ENCODE measurements around the gene GMEB2.
"Not testable (repeated sequence)": the region's sequence is repeated elsewhere in the genome, so short reads cannot be mapped to it uniquely, and the experiment has no call there.

The GMEB2 gene

DNA sequence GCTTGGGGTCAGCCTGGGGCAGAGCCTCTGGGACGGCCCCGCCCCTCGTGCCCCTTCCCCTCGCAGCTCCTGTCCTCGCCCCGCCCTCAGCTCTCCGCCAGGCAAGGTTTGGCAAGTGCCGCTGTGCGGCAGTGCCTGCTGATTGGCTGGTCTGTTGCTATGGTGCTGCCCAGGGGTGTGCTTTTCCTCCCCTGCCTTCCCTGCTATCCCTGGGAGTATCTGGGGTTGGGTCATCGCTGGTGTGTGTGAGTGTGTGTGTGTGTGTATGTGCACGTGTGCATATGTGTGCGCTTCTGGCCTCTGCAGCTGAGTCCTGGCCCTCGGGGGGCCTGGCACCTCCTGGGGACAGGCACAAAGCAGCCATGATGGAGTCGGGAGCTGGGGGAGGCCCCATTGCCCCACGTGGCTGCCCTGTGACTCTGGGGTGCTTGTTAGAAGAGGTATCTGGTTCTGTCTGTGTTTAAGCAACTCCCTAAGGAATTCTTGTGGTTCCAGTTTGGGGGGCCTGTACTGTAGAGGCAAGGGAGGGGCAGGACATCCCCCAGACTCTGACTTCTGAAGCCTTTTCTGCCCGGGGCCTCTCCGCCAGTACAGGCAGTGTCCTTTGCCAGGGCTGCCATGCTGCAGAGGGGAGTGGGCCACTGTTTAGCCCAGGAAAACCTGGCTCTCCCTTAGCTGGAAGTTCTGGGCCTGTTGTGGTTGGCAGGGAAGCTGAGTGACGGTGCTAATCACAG, 38.1 kb upstream of the GMEB2 start:
- TF ChIP-seq EZH2 (IDR thresholded peaks at IDR 0.05) = no peak
- TF ChIP-seq POLR2AphosphoS5 (IDR thresholded peaks at IDR 0.05; ENCODE audit: borderline replicate concordance, low read depth, low read length) = no peak

DNA sequence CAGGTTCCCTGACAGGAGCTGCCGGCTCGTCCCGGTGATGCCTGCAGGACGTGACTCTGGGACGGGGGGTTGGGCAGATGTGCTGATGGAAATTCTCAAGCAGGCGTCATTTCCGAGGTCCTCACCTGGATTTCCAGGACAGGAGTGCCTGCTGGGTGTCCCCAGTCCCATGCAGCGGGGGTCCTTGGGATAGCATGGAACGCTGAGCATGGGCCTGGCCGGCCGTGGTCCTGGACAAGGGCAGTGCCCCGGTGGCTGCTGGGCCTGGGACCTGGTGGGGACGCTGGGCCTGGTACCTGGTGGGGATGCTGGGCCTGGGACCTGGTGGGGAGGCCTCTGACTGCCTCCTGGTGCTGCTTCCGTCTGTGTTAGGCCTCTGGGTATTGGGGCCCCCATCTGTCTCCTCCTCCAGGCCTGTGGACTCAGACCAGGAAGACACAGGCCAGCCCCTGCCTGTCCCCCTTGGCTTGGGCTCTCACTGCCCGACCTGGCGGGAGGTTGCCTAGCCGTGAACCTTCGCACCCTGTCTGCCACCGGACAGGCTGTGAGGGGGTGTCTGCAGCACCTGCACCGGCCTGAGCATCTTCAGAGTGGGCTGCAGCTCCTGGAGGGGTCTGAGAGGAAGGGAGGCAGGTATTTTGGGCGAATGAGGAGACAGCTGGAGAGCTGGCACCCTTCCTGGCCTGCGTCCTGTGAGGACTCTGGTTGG, 37.4 kb upstream of the GMEB2 start:
- Histone ChIP-seq H3K36me3 (ENCODE audit: insufficient read depth, low read length) (peaks cover 42% of the 10 kb centered on the region), H3K9ac (ENCODE audit: insufficient read length) (no peak overlapping the region), H3K9me3 (ENCODE audit: low read depth, low read length) (no peaks in the 10 kb centered on the region), H3K4me3 (no peak overlapping the region), H3K27ac (no peak overlapping the region)
- no peak for DNase-seq (ENCODE audit: low read depth, low spot score)
- TF ChIP-seq FOXP2 (optimal IDR thresholded peaks at IDR 0.05; ENCODE audit: control extremely low read depth, extremely low read length, insufficient read depth) = no peak

More for the DNA sequence above, 38.1 kb upstream of the GMEB2 start:
- no peak overlapping the region for H3K4me3 ChIP-seq
- H3K9ac ChIP-seq (ENCODE audit: insufficient read length) = no peak overlapping the region
- H3K27ac ChIP-seq = no peak overlapping the region
- H3K9me3 ChIP-seq (ENCODE audit: low read depth, low read length) = no peaks in the 10 kb centered on the region
- DNase-seq (ENCODE audit: low read depth, low spot score) = no peak
- H3K36me3 ChIP-seq (ENCODE audit: insufficient read depth, low read length) = peaks cover 42% of the 10 kb centered on the region

DNA sequence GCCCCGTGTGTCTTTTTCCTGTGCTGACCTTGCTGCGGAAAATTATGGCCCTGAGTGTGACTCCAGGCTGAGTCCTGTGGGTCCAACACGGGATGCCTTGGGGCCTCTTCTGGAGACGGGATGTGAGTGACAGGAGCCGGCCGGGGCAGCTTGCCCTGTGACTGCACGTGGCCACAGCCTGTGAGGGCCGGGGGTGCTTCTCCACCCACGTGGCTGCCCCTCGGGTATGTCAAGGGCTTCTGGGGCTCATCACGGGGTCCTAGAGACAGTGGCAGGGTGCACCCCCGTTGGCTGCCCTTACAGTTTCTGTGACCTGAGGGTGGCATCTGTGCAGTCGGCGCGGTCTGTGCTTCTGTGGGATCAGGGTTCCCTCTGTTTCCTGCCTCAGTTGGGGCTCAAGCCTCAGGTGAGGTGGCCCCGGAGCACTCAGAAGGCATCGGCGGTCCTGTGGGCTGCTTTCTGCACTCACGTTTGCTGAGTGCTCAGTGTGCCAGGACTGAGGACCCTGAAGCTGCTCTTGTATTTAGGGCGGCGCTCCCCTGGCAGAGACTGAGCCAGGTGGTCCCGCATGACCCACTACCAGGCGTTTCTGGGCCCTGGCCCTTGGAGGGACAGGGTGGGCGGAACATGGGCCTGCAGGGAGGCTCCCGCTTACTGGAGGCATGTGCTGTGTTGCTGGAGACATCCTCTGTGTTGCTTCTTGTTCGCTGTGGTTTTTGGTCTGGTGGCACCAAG, 36.6 kb upstream of the GMEB2 start:
- Histone ChIP-seq H3K36me3 (ENCODE audit: insufficient read depth, low read length) (peaks cover 38% of the 10 kb centered on the region), H3K9ac (ENCODE audit: insufficient read length) (no peak overlapping the region), H3K9me3 (ENCODE audit: low read depth, low read length) (no peaks in the 10 kb centered on the region), H3K4me3 (no peak overlapping the region), H3K27ac (no peak overlapping the region)
- no peak for DNase-seq (ENCODE audit: low read depth, low spot score)
- TF ChIP-seq FOXP2 (optimal IDR thresholded peaks at IDR 0.05; ENCODE audit: control extremely low read depth, extremely low read length, insufficient read depth) = no peak
- no peak for TF ChIP-seq EZH2 (IDR thresholded peaks at IDR 0.05)
- TF ChIP-seq POLR2AphosphoS5 (IDR thresholded peaks at IDR 0.05; ENCODE audit: borderline replicate concordance, low read depth, low read length) = no peak

DNA sequence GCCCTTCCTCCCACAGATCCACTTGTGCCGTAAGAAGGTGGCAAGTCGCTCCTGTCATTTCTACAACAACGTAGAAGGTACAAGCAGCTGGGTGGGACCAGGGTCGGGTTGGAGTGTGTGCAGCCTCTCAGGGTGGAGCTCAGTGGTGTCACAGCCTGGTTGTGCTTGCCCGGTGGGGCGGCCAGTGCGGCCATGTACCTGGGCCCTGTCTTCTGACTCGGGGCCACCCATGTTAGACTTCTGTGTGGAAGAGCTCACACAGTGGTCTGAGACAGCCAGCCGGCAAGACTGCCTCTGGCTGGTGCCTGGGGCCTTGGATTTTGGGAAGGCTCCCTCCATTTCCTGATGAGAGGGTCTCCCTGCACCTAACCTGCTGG, 35.9 kb upstream of the GMEB2 start:
- Histone ChIP-seq H3K27ac (no peak overlapping the region), H3K4me3 (no peak overlapping the region), H3K9ac (ENCODE audit: insufficient read length) (no peak overlapping the region), H3K9me3 (ENCODE audit: low read depth, low read length) (no peaks in the 10 kb centered on the region), H3K36me3 (ENCODE audit: insufficient read depth, low read length) (peaks cover 31% of the 10 kb centered on the region)
- no peak for TF ChIP-seq POLR2AphosphoS5 (IDR thresholded peaks at IDR 0.05; ENCODE audit: borderline replicate concordance, low read depth, low read length)
- no peak for TF ChIP-seq EZH2 (IDR thresholded peaks at IDR 0.05)
- TF ChIP-seq FOXP2 (optimal IDR thresholded peaks at IDR 0.05; ENCODE audit: control extremely low read depth, extremely low read length, insufficient read depth) = no peak
- DNase-seq (ENCODE audit: low read depth, low spot score) = no peak

DNA sequence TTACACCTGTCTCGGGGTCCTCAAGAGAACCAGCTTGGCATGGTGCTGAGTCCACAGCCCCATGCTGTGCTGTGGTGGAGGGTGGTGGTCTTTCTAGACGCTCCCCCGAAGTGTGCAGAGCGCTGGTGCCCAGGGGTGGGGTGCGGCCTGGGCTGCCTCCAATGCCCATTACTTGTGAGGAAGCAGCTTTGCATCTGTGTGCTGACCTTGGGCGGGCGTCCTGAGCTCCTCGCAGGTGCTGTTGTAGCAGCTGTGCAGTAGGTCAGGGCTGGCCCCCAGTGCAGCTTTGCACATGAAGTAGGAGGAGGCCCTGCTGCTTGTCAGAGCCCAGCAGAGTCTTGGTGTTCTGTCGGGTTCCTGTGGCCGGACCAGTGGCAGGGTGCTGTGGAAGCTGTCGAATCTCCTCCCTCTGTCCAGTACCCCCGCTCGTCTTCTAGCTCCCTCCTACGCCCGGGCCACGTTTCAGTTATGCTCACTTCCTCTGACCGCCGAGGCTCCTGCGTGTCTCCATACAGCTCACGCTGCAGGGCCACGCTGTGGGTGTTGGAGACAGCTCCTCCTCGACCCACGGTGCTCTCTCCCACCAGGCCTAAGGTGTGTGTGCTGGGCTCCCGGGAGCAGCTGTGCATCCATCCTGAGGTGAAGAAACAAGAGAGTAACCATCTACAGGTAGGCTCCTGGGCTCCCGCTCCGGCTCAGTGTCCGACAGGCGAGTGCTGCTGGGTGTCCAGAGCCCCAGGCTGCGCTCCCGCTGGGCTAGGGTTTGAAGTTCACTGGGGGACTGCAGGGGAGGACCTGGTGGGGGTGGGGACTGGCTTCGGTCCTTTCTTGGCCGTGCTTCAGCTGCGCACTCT, 35.3 kb upstream of the GMEB2 start:
- H3K27ac ChIP-seq = no peak overlapping the region
- no peak overlapping the region for H3K9ac ChIP-seq (ENCODE audit: insufficient read length)
- H3K36me3 ChIP-seq (ENCODE audit: insufficient read depth, low read length) = peaks cover 24% of the 10 kb centered on the region
- DNase-seq (ENCODE audit: low read depth, low spot score) = no peak
- H3K9me3 ChIP-seq (ENCODE audit: low read depth, low read length) = no peaks in the 10 kb centered on the region
- H3K4me3 ChIP-seq = no peak overlapping the region
- no peak for TF ChIP-seq EZH2 (IDR thresholded peaks at IDR 0.05)
- no peak for TF ChIP-seq POLR2AphosphoS5 (IDR thresholded peaks at IDR 0.05; ENCODE audit: borderline replicate concordance, low read depth, low read length)
- no peak for TF ChIP-seq FOXP2 (optimal IDR thresholded peaks at IDR 0.05; ENCODE audit: control extremely low read depth, extremely low read length, insufficient read depth)

DNA sequence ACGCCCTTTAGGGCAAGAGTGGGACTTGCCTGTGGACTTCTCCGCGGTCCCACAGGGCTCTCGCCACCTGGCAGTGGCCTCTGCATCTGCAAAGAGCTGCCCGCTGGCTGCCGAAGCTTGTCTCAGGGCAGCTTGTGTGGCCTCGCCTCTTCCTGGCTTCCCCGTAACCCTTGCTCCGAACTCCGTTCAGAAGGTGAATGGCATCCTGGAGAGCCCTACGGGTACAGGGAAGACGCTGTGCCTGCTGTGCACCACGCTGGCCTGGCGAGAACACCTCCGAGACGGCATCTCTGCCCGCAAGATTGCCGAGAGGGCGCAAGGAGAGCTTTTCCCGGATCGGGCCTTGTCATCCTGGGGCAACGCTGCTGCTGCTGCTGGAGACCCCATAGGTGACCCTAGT, 34.2 kb upstream of the GMEB2 start:
- H3K4me3 ChIP-seq = no peak overlapping the region
- H3K9me3 ChIP-seq (ENCODE audit: low read depth, low read length) = no peaks in the 10 kb centered on the region
- DNase-seq (ENCODE audit: low read depth, low spot score) = no peak
- TF ChIP-seq POLR2AphosphoS5 (IDR thresholded peaks at IDR 0.05; ENCODE audit: borderline replicate concordance, low read depth, low read length) (no peak), FOXP2 (optimal IDR thresholded peaks at IDR 0.05; ENCODE audit: control extremely low read depth, extremely low read length, insufficient read depth) (no peak), EZH2 (IDR thresholded peaks at IDR 0.05) (no peak)
- no peak overlapping the region for H3K9ac ChIP-seq (ENCODE audit: insufficient read length)
- peaks cover 20% of the 10 kb centered on the region; the same call in 1 of the 2 replicates for H3K36me3 ChIP-seq (ENCODE audit: insufficient read depth, low read length)
- no peak overlapping the region for H3K27ac ChIP-seq

DNA sequence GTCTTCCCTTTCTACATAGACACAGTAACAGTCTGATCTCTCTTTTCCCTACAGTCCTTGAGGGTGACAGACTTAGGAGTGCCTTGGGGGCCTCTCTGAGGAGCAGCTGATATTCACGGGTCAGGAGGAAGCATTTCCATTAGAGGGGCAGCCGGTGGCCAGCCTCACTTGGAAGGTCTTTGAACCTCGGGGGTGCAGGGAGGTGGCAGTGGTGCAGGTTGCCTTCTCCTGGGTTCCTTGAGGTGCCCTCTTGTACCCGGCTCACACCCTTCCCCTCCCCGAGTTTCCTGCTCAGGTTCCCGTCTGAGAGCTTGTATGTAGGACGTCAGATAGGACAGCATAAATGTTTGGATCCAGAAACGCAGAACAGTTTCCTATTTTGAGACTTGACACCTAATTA, 33.7 kb upstream of the GMEB2 start:
- Histone ChIP-seq H3K4me3 (no peak overlapping the region), H3K36me3 (ENCODE audit: insufficient read depth, low read length) (peaks cover 17% of the 10 kb centered on the region; the same call in 1 of the 2 replicates), H3K9me3 (ENCODE audit: low read depth, low read length) (no peaks in the 10 kb centered on the region), H3K27ac (no peak overlapping the region), H3K9ac (ENCODE audit: insufficient read length) (no peak overlapping the region)
- TF ChIP-seq POLR2AphosphoS5 (IDR thresholded peaks at IDR 0.05; ENCODE audit: borderline replicate concordance, low read depth, low read length) (no peak), FOXP2 (optimal IDR thresholded peaks at IDR 0.05; ENCODE audit: control extremely low read depth, extremely low read length, insufficient read depth) (no peak), EZH2 (IDR thresholded peaks at IDR 0.05) (no peak)
- no peak for DNase-seq (ENCODE audit: low read depth, low spot score)

DNA sequence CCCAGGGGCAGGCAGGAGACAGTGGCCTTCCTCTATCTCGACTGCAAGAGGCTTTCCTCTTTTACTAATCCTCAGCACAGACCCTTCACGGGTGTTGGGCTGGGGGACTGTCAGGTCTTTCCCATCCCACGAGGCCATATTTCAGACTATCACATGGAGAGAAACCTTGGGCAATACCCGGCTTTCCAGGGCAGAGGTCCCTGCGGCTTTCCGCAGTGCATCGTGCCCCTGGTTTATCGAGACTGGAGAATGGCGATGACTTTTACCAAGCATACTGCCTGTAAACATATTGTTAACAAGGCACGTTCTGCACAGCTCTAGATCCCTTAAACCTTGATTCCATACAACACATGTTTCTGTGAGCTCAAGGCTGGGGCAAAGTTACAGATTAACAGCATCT, 33.3 kb upstream of the GMEB2 start:
- not testable (repeated sequence) for H3K27ac ChIP-seq; H3K4me3 ChIP-seq; DNase-seq (ENCODE audit: low read depth, low spot score); H3K9me3 ChIP-seq (ENCODE audit: low read depth, low read length); H3K9ac ChIP-seq (ENCODE audit: insufficient read length)
- peaks cover 17% of the 10 kb centered on the region; the same call in 1 of the 2 replicates for H3K36me3 ChIP-seq (ENCODE audit: insufficient read depth, low read length)

Measured in SK-N-MC (cell line).